ENCODE measurements around the gene SNTG2.

DNA sequence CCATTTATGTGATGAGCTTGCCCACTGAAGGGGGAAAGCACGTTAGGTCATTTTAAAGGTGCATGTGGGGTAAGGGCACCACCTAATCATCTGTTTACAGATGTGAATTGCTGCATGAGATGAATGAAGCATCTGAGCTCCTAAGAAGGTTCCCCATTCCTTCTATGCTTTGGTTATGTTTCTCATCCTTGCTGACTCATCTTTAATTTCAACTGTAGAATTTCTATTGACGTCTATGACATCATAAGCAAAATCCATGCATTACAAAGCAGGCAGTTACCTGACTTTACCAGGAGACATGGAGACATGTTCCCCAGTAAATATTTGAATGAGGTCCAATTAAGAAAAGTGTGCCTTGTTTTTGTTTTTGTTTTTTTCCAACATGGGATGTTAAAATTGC is 2.8 kb downstream of the SNTG2 start:
- TF ChIP-seq, protein P1, sequence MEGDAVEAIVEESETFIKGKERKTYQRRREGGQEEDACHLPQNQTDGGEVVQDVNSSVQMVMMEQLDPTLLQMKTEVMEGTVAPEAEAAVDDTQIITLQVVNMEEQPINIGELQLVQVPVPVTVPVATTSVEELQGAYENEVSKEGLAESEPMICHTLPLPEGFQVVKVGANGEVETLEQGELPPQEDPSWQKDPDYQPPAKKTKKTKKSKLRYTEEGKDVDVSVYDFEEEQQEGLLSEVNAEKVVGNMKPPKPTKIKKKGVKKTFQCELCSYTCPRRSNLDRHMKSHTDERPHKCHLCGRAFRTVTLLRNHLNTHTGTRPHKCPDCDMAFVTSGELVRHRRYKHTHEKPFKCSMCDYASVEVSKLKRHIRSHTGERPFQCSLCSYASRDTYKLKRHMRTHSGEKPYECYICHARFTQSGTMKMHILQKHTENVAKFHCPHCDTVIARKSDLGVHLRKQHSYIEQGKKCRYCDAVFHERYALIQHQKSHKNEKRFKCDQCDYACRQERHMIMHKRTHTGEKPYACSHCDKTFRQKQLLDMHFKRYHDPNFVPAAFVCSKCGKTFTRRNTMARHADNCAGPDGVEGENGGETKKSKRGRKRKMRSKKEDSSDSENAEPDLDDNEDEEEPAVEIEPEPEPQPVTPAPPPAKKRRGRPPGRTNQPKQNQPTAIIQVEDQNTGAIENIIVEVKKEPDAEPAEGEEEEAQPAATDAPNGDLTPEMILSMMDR (IDR thresholded peaks at IDR 0.05), result no peak
- no peak for TF ChIP-seq POLR2AphosphoS5 (IDR thresholded peaks at IDR 0.05)
